ENCODE measurements around the gene UGT1A8.

DNA sequence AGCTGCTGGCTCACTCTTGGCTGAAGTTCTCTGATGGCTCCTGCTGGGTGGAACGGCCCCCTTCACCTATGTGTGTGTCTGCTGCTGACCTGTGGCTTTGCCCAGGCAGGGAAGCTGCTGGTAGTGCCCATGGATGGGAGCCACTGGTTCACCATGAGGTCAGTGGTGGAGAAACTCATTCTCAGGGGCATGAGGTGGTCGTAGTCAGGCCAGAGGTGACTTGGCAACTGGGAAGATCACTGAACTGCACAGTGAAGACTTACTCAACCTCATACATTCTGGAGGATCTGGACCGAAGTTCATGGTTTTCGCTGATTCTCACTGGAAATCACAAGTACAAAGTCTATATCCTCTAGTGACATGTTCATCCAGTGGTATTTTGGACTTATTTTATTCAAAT lies 13.9 kb upstream of the UGT1A8 start:
- TF ChIP-seq NANOG (IDR thresholded peaks at IDR 0.05; ENCODE audit: borderline replicate concordance) (no peak), EZH2phosphoT487 (IDR thresholded peaks at IDR 0.05; ENCODE audit: unreplicated experiment) (no peak), POLR2AphosphoS5 (IDR thresholded peaks at IDR 0.05; ENCODE audit: low read depth) (no peak), EZH2 (IDR thresholded peaks at IDR 0.05; ENCODE audit: low read depth, unreplicated experiment) (no peak), CREB1 (CRISPR knock-in tag; IDR thresholded peaks at IDR 0.05; ENCODE audit: low read depth) (no peak)
- TF ChIP-seq, protein P1, sequence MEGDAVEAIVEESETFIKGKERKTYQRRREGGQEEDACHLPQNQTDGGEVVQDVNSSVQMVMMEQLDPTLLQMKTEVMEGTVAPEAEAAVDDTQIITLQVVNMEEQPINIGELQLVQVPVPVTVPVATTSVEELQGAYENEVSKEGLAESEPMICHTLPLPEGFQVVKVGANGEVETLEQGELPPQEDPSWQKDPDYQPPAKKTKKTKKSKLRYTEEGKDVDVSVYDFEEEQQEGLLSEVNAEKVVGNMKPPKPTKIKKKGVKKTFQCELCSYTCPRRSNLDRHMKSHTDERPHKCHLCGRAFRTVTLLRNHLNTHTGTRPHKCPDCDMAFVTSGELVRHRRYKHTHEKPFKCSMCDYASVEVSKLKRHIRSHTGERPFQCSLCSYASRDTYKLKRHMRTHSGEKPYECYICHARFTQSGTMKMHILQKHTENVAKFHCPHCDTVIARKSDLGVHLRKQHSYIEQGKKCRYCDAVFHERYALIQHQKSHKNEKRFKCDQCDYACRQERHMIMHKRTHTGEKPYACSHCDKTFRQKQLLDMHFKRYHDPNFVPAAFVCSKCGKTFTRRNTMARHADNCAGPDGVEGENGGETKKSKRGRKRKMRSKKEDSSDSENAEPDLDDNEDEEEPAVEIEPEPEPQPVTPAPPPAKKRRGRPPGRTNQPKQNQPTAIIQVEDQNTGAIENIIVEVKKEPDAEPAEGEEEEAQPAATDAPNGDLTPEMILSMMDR (conservative IDR thresholded peaks at IDR 0.05; ENCODE audit: low read depth in 2 of 2), result no peak
- TF ChIP-seq, protein P2, sequence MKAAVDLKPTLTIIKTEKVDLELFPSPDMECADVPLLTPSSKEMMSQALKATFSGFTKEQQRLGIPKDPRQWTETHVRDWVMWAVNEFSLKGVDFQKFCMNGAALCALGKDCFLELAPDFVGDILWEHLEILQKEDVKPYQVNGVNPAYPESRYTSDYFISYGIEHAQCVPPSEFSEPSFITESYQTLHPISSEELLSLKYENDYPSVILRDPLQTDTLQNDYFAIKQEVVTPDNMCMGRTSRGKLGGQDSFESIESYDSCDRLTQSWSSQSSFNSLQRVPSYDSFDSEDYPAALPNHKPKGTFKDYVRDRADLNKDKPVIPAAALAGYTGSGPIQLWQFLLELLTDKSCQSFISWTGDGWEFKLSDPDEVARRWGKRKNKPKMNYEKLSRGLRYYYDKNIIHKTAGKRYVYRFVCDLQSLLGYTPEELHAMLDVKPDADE (IDR thresholded peaks at IDR 0.05), result no peak
